Measurements from ENCODE around the gene PLA2G3.
"Not testable (repeated sequence)": the region's sequence is repeated elsewhere in the genome, so short reads cannot be mapped to it uniquely, and the experiment has no call there.

The PLA2G3 gene

GRCh38 chr22:31097941-31098631, 42.2 kb downstream of the PLA2G3 start:
- peak; percentile 31 for DNase-seq

GRCh38 chr22:31097539-31097938, 42.8 kb downstream of the PLA2G3 start:
- not testable (repeated sequence) for DNase-seq

- peak; percentile 23 for DNase-seq
These were observed 43.5 kb downstream of the PLA2G3 start for GRCh38 chr22:31096657-31097279.

GRCh38 chr22:31095637-31096249, 44.6 kb downstream of the PLA2G3 start:
- DNase-seq = no peak

GRCh38 chr22:31094741-31095140, 45.6 kb downstream of the PLA2G3 start:
- no peak for DNase-seq

GRCh38 chr22:31094021-31094551, 46.2 kb downstream of the PLA2G3 start:
- peak; percentile 55 for DNase-seq

- peak; percentile 64 for DNase-seq
These were observed 47.0 kb downstream of the PLA2G3 start for GRCh38 chr22:31093086-31093850.

- DNase-seq = no peak
These were observed 48.1 kb downstream of the PLA2G3 start for GRCh38 chr22:31092161-31092560.

GRCh38 chr22:31091106-31091975, 49.0 kb downstream of the PLA2G3 start:
- peak; percentile 27 for DNase-seq

- DNase-seq = peak; percentile 30
These were observed 49.9 kb downstream of the PLA2G3 start for GRCh38 chr22:31090217-31091085.

GRCh38 chr22:31089160-31090100, 50.9 kb downstream of the PLA2G3 start:
- DNase-seq = peak; percentile 31

GRCh38 chr22:31088233-31088986, 51.9 kb downstream of the PLA2G3 start:
- DNase-seq = peak; percentile 36

GRCh38 chr22:31087744-31088215, 52.5 kb downstream of the PLA2G3 start:
- no peak for DNase-seq

- peak; percentile 28 for DNase-seq
These were observed 53.5 kb downstream of the PLA2G3 start for GRCh38 chr22:31086703-31087330.

GRCh38 chr22:31085928-31086327, 54.4 kb downstream of the PLA2G3 start:
- DNase-seq = peak; percentile 24

GRCh38 chr22:31085493-31085824, 54.8 kb downstream of the PLA2G3 start:
- DNase-seq = peak; percentile 64

GRCh38 chr22:31084811-31085492, 55.4 kb downstream of the PLA2G3 start:
- DNase-seq = peak; percentile 90
